Trophoblast cell (in vitro differentiated cells and primary cell): ENCODE measurements around the gene S100A16.

Experiments
- DNase-seq, 2 donors: peaks; one replicate each; pipeline ENCODE4 v3.0.0-alpha.2; 2016
- H2AFZ ChIP-seq: 2 replicates; pipeline ENCODE4 v1.6.1; 2013; ENCODE audit warnings: low read length, moderate library complexity, mild to moderate bottlenecking; ENCODE audit not compliant: insufficient read depth, poor library complexity
- H2AK5ac ChIP-seq: 2 replicates; pipeline ENCODE4 v1.6.1; 2013; ENCODE audit warnings: mild to moderate bottlenecking, low read length
- H2BK120ac ChIP-seq: 2 replicates; pipeline ENCODE4 v1.6.1; 2013; ENCODE audit warnings: low read length, mild to moderate bottlenecking, moderate library complexity; ENCODE audit not compliant: insufficient read depth, poor library complexity
- H2BK12ac ChIP-seq: 2 replicates; pipeline ENCODE4 v1.6.1; 2013; ENCODE audit warnings: mild to moderate bottlenecking, low read length, moderate library complexity
- H2BK5ac ChIP-seq: 2 replicates; pipeline ENCODE4 v1.6.1; 2013; ENCODE audit warnings: low read length, low read depth, moderate library complexity, mild to moderate bottlenecking; ENCODE audit not compliant: poor library complexity
- H3K14ac ChIP-seq: 2 replicates; pipeline ENCODE4 v1.6.1; 2013; ENCODE audit warnings: mild to moderate bottlenecking, low read length
- H3K18ac ChIP-seq: 2 replicates; pipeline ENCODE4 v1.6.1; 2013; ENCODE audit warnings: mild to moderate bottlenecking, low read length
- H3K23ac ChIP-seq: 2 replicates; pipeline ENCODE4 v1.6.1; 2013; ENCODE audit warnings: low read length
- H3K27ac ChIP-seq: 2 replicates; pipeline ENCODE4 v1.5.1; 2013; ENCODE audit warnings: low read depth, mild to moderate bottlenecking, inconsistent platforms, low read length, moderate library complexity
- H3K27me3 ChIP-seq: 2 replicates; pipeline ENCODE4 v1.6.1; 2013; ENCODE audit warnings: inconsistent platforms, mild to moderate bottlenecking, low read length, moderate library complexity; ENCODE audit not compliant: insufficient read depth
- H3K36me3 ChIP-seq, 2 experiments: 1 replicate in 1 of 2; 2 replicates in 1 of 2; pipeline ENCODE4 v1.6.1; 2013; ENCODE audit warnings: low read length in 2 of 2, mild to moderate bottlenecking in 2 of 2, moderate library complexity in 1 of 2; ENCODE audit not compliant: insufficient read depth in 2 of 2, control insufficient read depth in 1 of 2
- H3K4ac ChIP-seq: 2 replicates; pipeline ENCODE4 v1.6.1; 2013; ENCODE audit warnings: low read depth, mild to moderate bottlenecking, low read length, moderate library complexity
- H3K4me1 ChIP-seq, 2 experiments: 1 replicate in 1 of 2; 2 replicates in 1 of 2; pipeline ENCODE4 v1.6.1; 2013; ENCODE audit warnings: low read length in 2 of 2, mild to moderate bottlenecking in 2 of 2, moderate library complexity in 1 of 2; ENCODE audit not compliant: insufficient read depth in 2 of 2, control insufficient read depth in 1 of 2
- H3K4me2 ChIP-seq: 2 replicates; pipeline ENCODE4 v1.6.1; 2013; ENCODE audit warnings: inconsistent platforms, mild to moderate bottlenecking, low read length, moderate library complexity
- H3K4me3 ChIP-seq: 2 replicates; pipeline ENCODE4 v1.5.1; 2013; ENCODE audit warnings: mild to moderate bottlenecking, low read depth, low read length, inconsistent platforms
- H3K79me1 ChIP-seq: one replicate; pipeline ENCODE4 v1.6.1; 2013; ENCODE audit warnings: low read length
- H3K79me2 ChIP-seq: 2 replicates; pipeline ENCODE4 v1.6.1; 2013; ENCODE audit warnings: low read length, mild to moderate bottlenecking; ENCODE audit not compliant: control insufficient read depth, insufficient read depth, poor library complexity
- H3K9ac ChIP-seq: 2 replicates; pipeline ENCODE4 v1.6.1; 2013; ENCODE audit warnings: mild to moderate bottlenecking, low read length
- H3K9me3 ChIP-seq: 2 replicates; pipeline ENCODE4 v1.6.1; 2013; ENCODE audit warnings: low read depth, mild to moderate bottlenecking, control low read depth, inconsistent platforms, low read length; ENCODE audit not compliant: insufficient read depth
- H4K12ac ChIP-seq: 2 replicates; pipeline ENCODE4 v1.6.1; 2013; ENCODE audit warnings: low read depth, mild to moderate bottlenecking, low read length, moderate library complexity
- H4K8ac ChIP-seq: 2 replicates; pipeline ENCODE4 v1.6.1; 2013; ENCODE audit warnings: low read depth, mild to moderate bottlenecking, low read length, moderate library complexity
- H4K91ac ChIP-seq: one replicate; pipeline ENCODE4 v1.6.1; 2013; ENCODE audit warnings: low read depth, mild to moderate bottlenecking, low read length, moderate library complexity
- WGBS: extraction: QIAGEN DNeasy Blood & Tissue Kit; methylation state at CpG from one replicate; pipeline ENCODE4 v1.1.7; 2013; ENCODE audit warnings: missing lambda C conversion rate; ENCODE audit not compliant: insufficient read length, insufficient coverage; ENCODE audit errors: extremely low coverage; 5-methylcytosine and 5-hydroxymethylcytosine counted together

The S100A16 gene

GRCh38 chr1:153638261-153638660 is 25.3 kb upstream of the S100A16 start:
- Histone ChIP-seq H3K27ac (no peak overlapping the region), H2BK5ac (no peak overlapping the region), H3K36me3 (peaks cover 44 to 57% of the 10 kb centered on the region in 2 experiments), H3K9me3 (peaks cover 4% of the 10 kb centered on the region), H3K9ac (no peak overlapping the region), H2BK120ac (no peak overlapping the region), H3K23ac (no peak overlapping the region), H3K79me2 (peaks cover 12% of the 10 kb centered on the region), H2AFZ (no peak overlapping the region), H4K8ac (no peak overlapping the region), H2AK5ac (no peak overlapping the region), H3K4ac (no peak overlapping the region), H3K79me1 (peaks cover 4% of the 10 kb centered on the region), H3K27me3 (no peaks in the 10 kb centered on the region), H3K4me2 (no peak overlapping the region), H3K4me1 (peaks cover 3 to 5% of the 10 kb centered on the region in 2 experiments), H3K14ac (no peak overlapping the region), H4K91ac (no peak overlapping the region), H3K18ac (no peak overlapping the region), H3K4me3 (no peak overlapping the region), H2BK12ac (no peak overlapping the region), H4K12ac (no peak overlapping the region)
- no peak for DNase-seq
- WGBS, result no CpG with 5 or more reads among the region's 6 CpGs

GRCh38 chr1:153636312-153636711 is 23.4 kb upstream of the S100A16 start:
- H3K18ac ChIP-seq, result no peak overlapping the region
- H2BK5ac ChIP-seq, result no peak overlapping the region
- no peak overlapping the region for H4K12ac ChIP-seq
- no peak overlapping the region for H4K91ac ChIP-seq
- H2BK120ac ChIP-seq, result no peak overlapping the region
- peaks cover 4% of the 10 kb centered on the region for H3K9me3 ChIP-seq
- no peak overlapping the region for H3K23ac ChIP-seq
- DNase-seq, result no peak
- no peak overlapping the region for H3K4me3 ChIP-seq
- H3K27me3 ChIP-seq, result no peaks in the 10 kb centered on the region
- no peak overlapping the region for H2BK12ac ChIP-seq
- no peak overlapping the region for H3K4me2 ChIP-seq
- H3K14ac ChIP-seq, result no peak overlapping the region
- no peak overlapping the region for H3K9ac ChIP-seq
- WGBS, result no CpG with 5 or more reads among the region's 9 CpGs
- peak overlapping the region; percentile 81 for H3K4ac ChIP-seq
- no peak overlapping the region for H3K27ac ChIP-seq
- no peak overlapping the region for H2AFZ ChIP-seq
- no peak overlapping the region for H2AK5ac ChIP-seq
- H3K4me1 ChIP-seq, result peaks cover 3 to 5% of the 10 kb centered on the region in 2 experiments
- H3K79me1 ChIP-seq, result peaks cover 4% of the 10 kb centered on the region
- H3K79me2 ChIP-seq, result peaks cover 12% of the 10 kb centered on the region
- H4K8ac ChIP-seq, result no peak overlapping the region
- H3K36me3 ChIP-seq, result peaks cover 37 to 45% of the 10 kb centered on the region in 2 experiments

GRCh38 chr1:153635872-153636271 is 22.9 kb upstream of the S100A16 start:
- no peak overlapping the region for H3K27ac ChIP-seq
- no peak overlapping the region for H3K14ac ChIP-seq
- H3K9ac ChIP-seq, result no peak overlapping the region
- peaks cover 3 to 5% of the 10 kb centered on the region in 2 experiments for H3K4me1 ChIP-seq
- no peak overlapping the region for H3K4me2 ChIP-seq
- no peak overlapping the region for H4K91ac ChIP-seq
- no peak overlapping the region for H2BK120ac ChIP-seq
- H3K36me3 ChIP-seq, result peaks cover 37 to 42% of the 10 kb centered on the region in 2 experiments
- H3K9me3 ChIP-seq, result peaks cover 4% of the 10 kb centered on the region
- no peaks in the 10 kb centered on the region for H3K27me3 ChIP-seq
- H3K4ac ChIP-seq, result peak overlapping the region; percentile 81
- H3K4me3 ChIP-seq, result no peak overlapping the region
- no peak overlapping the region for H2AK5ac ChIP-seq
- H4K12ac ChIP-seq, result no peak overlapping the region
- H3K79me2 ChIP-seq, result peaks cover 12% of the 10 kb centered on the region
- WGBS, result no CpG with 5 or more reads among the region's 7 CpGs
- H3K18ac ChIP-seq, result no peak overlapping the region
- H2AFZ ChIP-seq, result no peak overlapping the region
- no peak overlapping the region for H4K8ac ChIP-seq
- peaks cover 4% of the 10 kb centered on the region for H3K79me1 ChIP-seq
- H2BK12ac ChIP-seq, result no peak overlapping the region
- DNase-seq, result no peak
- H3K23ac ChIP-seq, result no peak overlapping the region
- no peak overlapping the region for H2BK5ac ChIP-seq

- Histone ChIP-seq H3K4me1 (peaks cover 7 to 8% of the 10 kb centered on the region in 2 experiments), H4K91ac (peak within 1 kb of the TSS; percentile 100), H3K9ac (peak within 1 kb of the TSS; percentile 98), H2BK120ac (peak within 1 kb of the TSS; percentile 100), H3K4me3 (peak within 1 kb of the TSS; percentile 90), H2BK12ac (peak within 1 kb of the TSS; percentile 42), H3K27me3 (no peaks in the 10 kb centered on the region), H3K27ac (peak within 1 kb of the TSS; percentile 99), H3K9me3 (peaks cover 4% of the 10 kb centered on the region), H4K12ac (peak within 1 kb of the TSS; percentile 100), H2BK5ac (peak within 1 kb of the TSS; percentile 100), H3K79me1 (peaks cover 4% of the 10 kb centered on the region), H3K36me3 (peaks cover 22 to 25% of the 10 kb centered on the region in 2 experiments), H4K8ac (peak within 1 kb of the TSS; percentile 100), H3K79me2 (peaks cover 12% of the 10 kb centered on the region), H3K23ac (no peak within 1 kb of the TSS), H2AK5ac (peak within 1 kb of the TSS; percentile 100), H3K14ac (peak within 1 kb of the TSS; percentile 100), H3K4ac (peak within 1 kb of the TSS; percentile 99), H2AFZ (peak within 1 kb of the TSS; percentile 98), H3K18ac (peak within 1 kb of the TSS; percentile 100), H3K4me2 (peak within 1 kb of the TSS; percentile 75)
- WGBS, result no CpG with 5 or more reads among the region's 65 CpGs
- DNase-seq, result peak; percentile 98 to 100
Observed at GRCh38 chr1:153633754-153634665, 21.1 kb upstream of the S100A16 start, which contains the start of gene CHTOP. TSS of gene CHTOP (plus strand) at chr1:153634066. CDS start at chr1:153636589, 2,523 bp downstream.
